Measurements from ENCODE around the gene ZG16. TPM values are rescaled to one million over a fixed set of nuclear protein-coding genes. Genes with fewer than 3 reads are reported as not detected.

Gene ZG16
- total RNA-seq, 1 experiment from 2014 or later = not detected

Other genes with a start within 250 kb of the ZG16 start
- 2.3 to 2.4 TPM (median 2.3 TPM) in 3 replicates for gene SPN, start 115.0 kb upstream of the ZG16 start, total RNA-seq (2021)
- gene QPRT, start 99.1 kb upstream of the ZG16 start, total RNA-seq (2021) = 138 to 187 TPM (median 182 TPM) in 3 replicates
- gene C16orf54, start 32.3 kb upstream of the ZG16 start, total RNA-seq (2021) = 0.09 to 0.14 TPM (median 0.11 TPM) in 3 replicates
- gene KIF22, start 12.5 kb downstream of the ZG16 start, total RNA-seq (2021) = 165 to 182 TPM (median 175 TPM) in 3 replicates
- 392 to 405 TPM (median 395 TPM) in 3 replicates for gene MAZ, start 28.3 kb downstream of the ZG16 start, total RNA-seq (2021)
- gene PRRT2, start 33.9 kb downstream of the ZG16 start, total RNA-seq (2021) = 20.5 to 25.3 TPM (median 23.6 TPM) in 3 replicates
- gene PAGR1, start 37.9 kb downstream of the ZG16 start, total RNA-seq (2021) = 60.1 to 69.0 TPM (median 66.8 TPM) in 3 replicates
- gene MVP, start 42.2 kb downstream of the ZG16 start, total RNA-seq (2021) = 8.9 to 10.8 TPM (median 10.0 TPM) in 3 replicates
- 70.7 to 71.7 TPM (median 70.9 TPM) in 3 replicates for gene CDIPT, start 85.0 kb downstream of the ZG16 start, total RNA-seq (2021)
- 58.2 to 68.5 TPM (median 64.2 TPM) in 3 replicates for gene SEZ6L2, start 121.3 kb downstream of the ZG16 start, total RNA-seq (2021)
- 17.6 to 26.9 TPM (median 20.2 TPM) in 3 replicates for gene ASPHD1, start 122.2 kb downstream of the ZG16 start, total RNA-seq (2021)
- 18.5 to 20.9 TPM (median 19.4 TPM) in 3 replicates for gene KCTD13, start 148.0 kb downstream of the ZG16 start, total RNA-seq (2021)
- 69.6 to 87.6 TPM (median 78.0 TPM) in 3 replicates for gene TMEM219, start 183.8 kb downstream of the ZG16 start, total RNA-seq (2021)
- 38.3 to 42.4 TPM (median 39.2 TPM) in 3 replicates for gene TAOK2, start 195.6 kb downstream of the ZG16 start, total RNA-seq (2021)
- gene HIRIP3, start 217.4 kb downstream of the ZG16 start, total RNA-seq (2021) = 18.9 to 21.2 TPM (median 21.1 TPM) in 3 replicates
- gene INO80E, start 218.0 kb downstream of the ZG16 start, total RNA-seq (2021) = 87.6 to 101 TPM (median 92.4 TPM) in 3 replicates
- 10.8 to 16.6 TPM (median 16.4 TPM) in 3 replicates for gene DOC2A, start 232.8 kb downstream of the ZG16 start, total RNA-seq (2021)
- not detected in 3 replicates for gene C16orf92, start 244.9 kb downstream of the ZG16 start, total RNA-seq (2021)

Data from WTC11 (cell line).